Endodermal cell (in vitro differentiated cells): ENCODE results near the gene OR51A4. TPM values are rescaled to one million over a fixed set of nuclear protein-coding genes. Genes with fewer than 3 reads are reported as not detected.

ENCODE experiments used
- DNase-seq: peaks from one replicate; pipeline ENCODE4 v3.0.0-alpha.2; 2017
- H3K27ac ChIP-seq: 2 replicates; pipeline ENCODE4 v1.5.1; 2013; ENCODE audit warnings: mild to moderate bottlenecking, low read depth, low read length, moderate library complexity
- H3K27me3 ChIP-seq: 2 replicates; pipeline ENCODE4 v1.6.1; 2013; ENCODE audit warnings: mild to moderate bottlenecking, low read length, moderate library complexity; ENCODE audit not compliant: insufficient read depth, control insufficient read depth, poor library complexity, severe bottlenecking
- H3K36me3 ChIP-seq: 2 replicates; pipeline ENCODE4 v1.7.0; 2013; ENCODE audit warnings: mild to moderate bottlenecking, low read length, moderate library complexity; ENCODE audit not compliant: control insufficient read depth, insufficient read depth
- H3K4me1 ChIP-seq: one replicate; pipeline ENCODE4 v1.7.0; 2013; ENCODE audit warnings: low read length; ENCODE audit not compliant: control insufficient read depth, insufficient read depth
- H3K4me3 ChIP-seq: 2 replicates; pipeline ENCODE4 v1.5.1; 2013; ENCODE audit warnings: mild to moderate bottlenecking, low read length, moderate library complexity
- H3K9ac ChIP-seq: 2 replicates; pipeline ENCODE4 v1.6.1; 2013; ENCODE audit warnings: mild to moderate bottlenecking, low read length, moderate library complexity; ENCODE audit not compliant: poor library complexity, severe bottlenecking; ENCODE audit errors: extremely low read depth
- H3K9me3 ChIP-seq: 2 replicates; pipeline ENCODE4 v1.6.1; 2013; ENCODE audit warnings: mild to moderate bottlenecking, low read length, moderate library complexity; ENCODE audit not compliant: control insufficient read depth
- H3K27ac Mint-ChIP-seq: 2 replicates; pipeline ENCODE4 v1.8.0; 2020; ENCODE audit warnings: mixed read lengths
- H3K27me3 Mint-ChIP-seq: 2 replicates; pipeline ENCODE4 v1.8.0; 2021; ENCODE audit warnings: mild to moderate bottlenecking, mixed read lengths; ENCODE audit not compliant: insufficient read depth
- H3K36me3 Mint-ChIP-seq: 2 replicates; pipeline ENCODE4 v1.8.0; 2020; ENCODE audit warnings: low read depth, mixed read lengths
- H3K4me1 Mint-ChIP-seq: 2 replicates; pipeline ENCODE4 v1.8.0; 2020; ENCODE audit warnings: mixed read lengths
- H3K4me3 Mint-ChIP-seq: 2 replicates; pipeline ENCODE4 v1.8.0; 2020; ENCODE audit warnings: mild to moderate bottlenecking, moderate library complexity, mixed read lengths
- H3K9me3 Mint-ChIP-seq: 2 replicates; pipeline ENCODE4 v1.8.0; 2020; ENCODE audit warnings: mild to moderate bottlenecking, mixed read lengths
- CTCF ChIP-seq: fragments of 200-600 bp; sonication (generic); conservative IDR thresholded peaks from 2 replicates; pipeline ENCODE4 v1.5.0; 2021; ENCODE audit warnings: antibody characterized with exemption, mild to moderate bottlenecking
- WGBS, 2 experiments: methylation state at CpG; one replicate each; pipeline versions ENCODE4 v1.1.5 to v1.1.7; 2013; ENCODE audit warnings: missing lambda C conversion rate in 2 of 2, mixed read lengths in 1 of 2; ENCODE audit not compliant: insufficient coverage in 1 of 2, insufficient read length in 1 of 2; 5-methylcytosine and 5-hydroxymethylcytosine counted together
- total RNA-seq, 2 donors: library from RNA; stranded (reverse); fragmentation: NEBNext Ultra II Directional in 1 of 2; extraction: Animal tissue kit (Norgen Biotek cat#: 25700) in 1 of 2; gene quantifications; 2 replicates in 1 of 2; 3 replicates in 1 of 2; pipeline ENCODE4 v1.2.1, GENCODE V29; 2021

OR51A4 gene
- total RNA-seq, 2 donors from 2014 or later: not detected

GRCh38 chr11:4932751-4933150 lies 14.7 kb downstream of the OR51A4 start:
- H3K9ac ChIP-seq: no peak overlapping the region
- no peak for TF ChIP-seq CTCF
- Mint-ChIP-seq H3K36me3 (no peaks in the 10 kb centered on the region), H3K4me3 (no peak overlapping the region), H3K4me1 (no peaks in the 10 kb centered on the region), H3K27ac (no peak overlapping the region), H3K9me3 (no peaks in the 10 kb centered on the region), H3K27me3 (peaks cover 1% of the 10 kb centered on the region)
- H3K4me1 ChIP-seq: no peaks in the 10 kb centered on the region
- peaks cover 5% of the 10 kb centered on the region for H3K27me3 ChIP-seq
- no peaks in the 10 kb centered on the region for H3K36me3 ChIP-seq
- DNase-seq: no peak
- WGBS, 2 experiments: 93 to 100% methylated on average over 4 of the region's 4 CpGs
- no peak overlapping the region for H3K4me3 ChIP-seq
- no peaks in the 10 kb centered on the region for H3K9me3 ChIP-seq
- no peak overlapping the region for H3K27ac ChIP-seq

DNA sequence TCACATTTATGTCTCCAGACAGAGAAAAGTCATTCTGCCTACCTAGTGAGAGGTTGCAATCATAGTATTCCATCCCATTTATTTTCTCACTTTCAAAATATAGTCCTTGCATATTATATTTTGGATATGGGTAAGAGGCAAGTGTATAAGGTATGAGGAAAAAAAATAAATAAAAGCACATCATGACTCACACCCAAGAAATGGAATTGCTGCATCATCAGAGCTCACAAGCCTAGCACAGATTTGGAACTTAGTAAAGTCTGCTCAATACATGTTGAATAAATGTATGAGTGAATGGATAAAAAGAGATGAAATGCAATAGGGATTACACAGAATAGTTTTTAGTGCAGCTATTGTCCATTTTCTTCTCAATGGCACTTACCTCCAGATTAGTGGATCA lies 20.8 kb downstream of the OR51A4 start:
- TF ChIP-seq CTCF: no peak
- Mint-ChIP-seq H3K36me3 (no peaks in the 10 kb centered on the region), H3K4me3 (no peak overlapping the region), H3K9me3 (no peaks in the 10 kb centered on the region), H3K27me3 (peaks cover 13% of the 10 kb centered on the region), H3K4me1 (no peaks in the 10 kb centered on the region), H3K27ac (no peak overlapping the region)
- Histone ChIP-seq H3K9me3 (no peaks in the 10 kb centered on the region), H3K36me3 (no peaks in the 10 kb centered on the region), H3K27me3 (no peaks in the 10 kb centered on the region), H3K27ac (no peak overlapping the region), H3K4me1 (no peaks in the 10 kb centered on the region), H3K9ac (no peak overlapping the region), H3K4me3 (no peak overlapping the region)
- DNase-seq: no peak

GRCh38 chr11:4924239-4924638 lies 23.2 kb downstream of the OR51A4 start, which contains the start of gene OR51G1:
TSS of gene OR51G1 (minus strand) at chr11:4924339. CDS start at chr11:4924339, 0 bp downstream.
- H3K9me3 ChIP-seq: no peaks in the 10 kb centered on the region
- H3K9ac ChIP-seq: no peak within 1 kb of the TSS
- DNase-seq: no peak
- 63 to 84% methylated on average over 1 of the region's 1 CpG for WGBS, 2 experiments
- no peaks in the 10 kb centered on the region for H3K27me3 ChIP-seq
- H3K4me1 ChIP-seq: no peaks in the 10 kb centered on the region
- Mint-ChIP-seq H3K27me3 (peaks cover 13% of the 10 kb centered on the region), H3K4me1 (no peaks in the 10 kb centered on the region), H3K27ac (no peak within 1 kb of the TSS), H3K36me3 (no peaks in the 10 kb centered on the region), H3K9me3 (no peaks in the 10 kb centered on the region), H3K4me3 (no peak within 1 kb of the TSS)
- TF ChIP-seq CTCF: no peak
- no peak within 1 kb of the TSS for H3K4me3 ChIP-seq
- H3K27ac ChIP-seq: no peak within 1 kb of the TSS
- no peaks in the 10 kb centered on the region for H3K36me3 ChIP-seq
